ENCODE measurements around the gene GIGYF1.

The GIGYF1 gene

DNA sequence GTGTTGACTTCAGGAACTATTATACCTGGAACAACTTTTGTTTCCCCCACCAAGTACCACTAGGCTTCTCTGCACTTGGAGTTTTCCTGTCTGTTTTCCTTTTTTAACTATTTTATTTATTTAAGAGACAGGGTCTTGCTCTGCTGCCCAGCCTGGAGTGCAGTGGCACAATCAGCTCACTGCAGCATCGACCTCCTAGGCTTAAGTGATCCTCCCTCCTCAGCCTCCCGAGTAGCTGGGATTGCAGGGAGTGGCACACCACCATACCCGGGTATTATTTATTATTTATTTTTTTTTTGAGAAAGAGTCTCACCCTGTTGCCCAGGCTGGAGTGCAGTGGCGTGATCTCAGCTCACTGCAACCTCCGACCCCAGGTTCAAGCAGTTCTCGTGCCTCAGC lies 2.1 kb upstream of the GIGYF1 start:
- TF ChIP-seq CREB5 (CRISPR knock-in tag; IDR thresholded peaks at IDR 0.05; ENCODE audit: low read depth) (no peak), ZNF70 (CRISPR knock-in tag; IDR thresholded peaks at IDR 0.05) (no peak), ESRRG (CRISPR knock-in tag; IDR thresholded peaks at IDR 0.05) (no peak), CSDC2 (CRISPR knock-in tag; IDR thresholded peaks at IDR 0.05) (no peak), GLIS3 (CRISPR knock-in tag; IDR thresholded peaks at IDR 0.05) (no peak), PPARA (CRISPR knock-in tag; IDR thresholded peaks at IDR 0.05; ENCODE audit: borderline replicate concordance) (no peak)
- TF ChIP-seq, protein P1, sequence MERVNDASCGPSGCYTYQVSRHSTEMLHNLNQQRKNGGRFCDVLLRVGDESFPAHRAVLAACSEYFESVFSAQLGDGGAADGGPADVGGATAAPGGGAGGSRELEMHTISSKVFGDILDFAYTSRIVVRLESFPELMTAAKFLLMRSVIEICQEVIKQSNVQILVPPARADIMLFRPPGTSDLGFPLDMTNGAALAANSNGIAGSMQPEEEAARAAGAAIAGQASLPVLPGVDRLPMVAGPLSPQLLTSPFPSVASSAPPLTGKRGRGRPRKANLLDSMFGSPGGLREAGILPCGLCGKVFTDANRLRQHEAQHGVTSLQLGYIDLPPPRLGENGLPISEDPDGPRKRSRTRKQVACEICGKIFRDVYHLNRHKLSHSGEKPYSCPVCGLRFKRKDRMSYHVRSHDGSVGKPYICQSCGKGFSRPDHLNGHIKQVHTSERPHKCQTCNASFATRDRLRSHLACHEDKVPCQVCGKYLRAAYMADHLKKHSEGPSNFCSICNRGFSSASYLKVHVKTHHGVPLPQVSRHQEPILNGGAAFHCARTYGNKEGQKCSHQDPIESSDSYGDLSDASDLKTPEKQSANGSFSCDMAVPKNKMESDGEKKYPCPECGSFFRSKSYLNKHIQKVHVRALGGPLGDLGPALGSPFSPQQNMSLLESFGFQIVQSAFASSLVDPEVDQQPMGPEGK (CRISPR knock-in tag; IDR thresholded peaks at IDR 0.05; ENCODE audit: borderline replicate concordance) = no peak
- no peak for ATAC-seq

DNA sequence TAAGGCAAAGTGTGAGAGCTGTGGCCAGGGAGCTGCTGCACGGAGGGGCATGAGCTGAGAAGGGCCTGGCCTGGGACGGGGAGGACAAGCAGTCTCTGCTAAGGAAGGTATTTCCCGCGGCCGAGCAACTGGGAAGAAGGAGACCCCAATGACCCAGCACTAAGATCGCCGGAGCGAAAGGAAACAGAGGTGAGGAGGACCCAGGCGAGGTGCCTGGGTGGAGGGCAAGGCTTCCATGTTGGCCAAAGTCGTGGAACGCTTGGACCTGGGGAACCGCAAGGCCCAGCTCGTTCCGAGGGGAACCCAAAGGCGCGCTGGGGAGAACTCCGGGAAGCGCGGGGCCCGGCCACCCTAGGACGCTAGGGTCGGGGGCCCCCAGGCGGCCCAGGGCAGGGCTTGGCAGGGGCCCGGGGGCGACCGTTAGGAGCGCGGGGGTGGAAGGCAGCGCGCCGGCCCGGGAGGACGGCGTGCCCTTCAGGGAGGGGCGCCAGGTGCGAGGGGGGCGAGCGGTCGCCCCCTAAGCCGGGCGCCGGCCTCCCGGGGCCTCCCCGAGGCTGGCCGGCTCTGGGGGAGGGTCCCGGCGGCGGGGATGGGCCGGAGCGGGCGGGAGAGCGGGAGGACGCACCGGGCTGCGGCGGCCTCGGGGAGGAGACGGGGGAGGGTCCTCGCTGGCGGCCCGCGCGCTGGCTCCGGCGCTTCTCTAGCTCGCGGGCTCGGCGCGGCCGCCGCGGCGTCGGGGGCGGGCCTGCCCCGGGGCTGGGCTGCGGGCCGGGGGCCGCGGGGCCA lies 545 bp downstream of the GIGYF1 start:
- peak; percentile 8 for ATAC-seq
- TF ChIP-seq ZC3H10 (CRISPR knock-in tag; IDR thresholded peaks at IDR 0.05) (no peak), ESRRG (CRISPR knock-in tag; IDR thresholded peaks at IDR 0.05) (no peak), ZNF565 (CRISPR knock-in tag; conservative IDR thresholded peaks at IDR 0.05; ENCODE audit: low read depth) (no peak), TOX (CRISPR knock-in tag; IDR thresholded peaks at IDR 0.05; ENCODE audit: borderline replicate concordance) (no peak), BACH2 (CRISPR knock-in tag; IDR thresholded peaks at IDR 0.05; ENCODE audit: borderline replicate concordance) (no peak)
- TF ChIP-seq, protein P2, sequence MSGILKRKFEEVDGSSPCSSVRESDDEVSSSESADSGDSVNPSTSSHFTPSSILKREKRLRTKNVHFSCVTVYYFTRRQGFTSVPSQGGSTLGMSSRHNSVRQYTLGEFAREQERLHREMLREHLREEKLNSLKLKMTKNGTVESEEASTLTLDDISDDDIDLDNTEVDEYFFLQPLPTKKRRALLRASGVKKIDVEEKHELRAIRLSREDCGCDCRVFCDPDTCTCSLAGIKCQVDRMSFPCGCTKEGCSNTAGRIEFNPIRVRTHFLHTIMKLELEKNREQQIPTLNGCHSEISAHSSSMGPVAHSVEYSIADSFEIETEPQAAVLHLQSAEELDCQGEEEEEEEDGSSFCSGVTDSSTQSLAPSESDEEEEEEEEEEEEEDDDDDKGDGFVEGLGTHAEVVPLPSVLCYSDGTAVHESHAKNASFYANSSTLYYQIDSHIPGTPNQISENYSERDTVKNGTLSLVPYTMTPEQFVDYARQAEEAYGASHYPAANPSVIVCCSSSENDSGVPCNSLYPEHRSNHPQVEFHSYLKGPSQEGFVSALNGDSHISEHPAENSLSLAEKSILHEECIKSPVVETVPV (CRISPR knock-in tag; IDR thresholded peaks at IDR 0.05) = no peak

GRCh38 chr7:100692578-100692961 lies 1.5 kb downstream of the GIGYF1 start:
- TF ChIP-seq ISL1 (CRISPR knock-in tag; IDR thresholded peaks at IDR 0.05) (no peak), ZFP30 (CRISPR knock-in tag; IDR thresholded peaks at IDR 0.05) (no peak), CSDC2 (CRISPR knock-in tag; IDR thresholded peaks at IDR 0.05) (no peak), SNAI2 (CRISPR knock-in tag; IDR thresholded peaks at IDR 0.05) (no peak), ZNF8 (CRISPR knock-in tag; IDR thresholded peaks at IDR 0.05) (no peak), ZNF565 (CRISPR knock-in tag; conservative IDR thresholded peaks at IDR 0.05; ENCODE audit: low read depth) (no peak), CREB5 (CRISPR knock-in tag; IDR thresholded peaks at IDR 0.05; ENCODE audit: low read depth) (no peak), ESRRG (CRISPR knock-in tag; IDR thresholded peaks at IDR 0.05) (no peak), PPARA (CRISPR knock-in tag; IDR thresholded peaks at IDR 0.05; ENCODE audit: borderline replicate concordance) (no peak), RARB (CRISPR knock-in tag; IDR thresholded peaks at IDR 0.05) (no peak), TOX (CRISPR knock-in tag; IDR thresholded peaks at IDR 0.05; ENCODE audit: borderline replicate concordance) (no peak), ZNF70 (CRISPR knock-in tag; IDR thresholded peaks at IDR 0.05) (no peak), BACH2 (CRISPR knock-in tag; IDR thresholded peaks at IDR 0.05; ENCODE audit: borderline replicate concordance) (no peak), TSHZ2 (CRISPR knock-in tag; IDR thresholded peaks at IDR 0.05) (no peak)
- TF ChIP-seq, protein P1 (CRISPR knock-in tag; IDR thresholded peaks at IDR 0.05; ENCODE audit: borderline replicate concordance) = no peak
- no peak for ATAC-seq

Data from SK-N-SH treated with all-trans-retinoic acid at 6 μM for 48 hours (cell line).